Gastroesophageal sphincter (tissue), 3 donors: ENCODE measurements around the gene NRROS.

Experiments used
- EP300 ChIP-seq: sonication (generic); formaldehyde crosslinking; IDR thresholded peaks from one replicate; pipeline ENCODE4 v1.6.1; 2017; ENCODE audit warnings: antibody characterized with exemption, mild to moderate bottlenecking
- POLR2A ChIP-seq, 2 donors: fragments of 450-650 bp; IDR thresholded peaks; one replicate each; pipeline ENCODE4 v1.6.1; 2017; ENCODE audit warnings: antibody characterized with exemption in 2 of 2, mild to moderate bottlenecking in 2 of 2, moderate library complexity in 1 of 2
- POLR2AphosphoS5 ChIP-seq: sonication (generic); formaldehyde crosslinking; IDR thresholded peaks from one replicate; pipeline ENCODE4 v1.6.1; 2017; ENCODE audit warnings: antibody characterized with exemption
- TF ChIP-seq, protein P1 (sequence below), 4 experiments: fragments of 200-600 bp in 2 of 4; fragments of 450-650 bp in 2 of 4; sonication (generic) in 1 of 4; IDR thresholded peaks; one replicate each; pipeline ENCODE4 v1.5.1; 2017 to 2019; ENCODE audit warnings: antibody characterized with exemption in 4 of 4, mild to moderate bottlenecking in 2 of 4, moderate library complexity in 2 of 4

GRCh38 chr3:196708467-196708866 is 69.0 kb downstream of the NRROS start:
- TF ChIP-seq, protein P1, sequence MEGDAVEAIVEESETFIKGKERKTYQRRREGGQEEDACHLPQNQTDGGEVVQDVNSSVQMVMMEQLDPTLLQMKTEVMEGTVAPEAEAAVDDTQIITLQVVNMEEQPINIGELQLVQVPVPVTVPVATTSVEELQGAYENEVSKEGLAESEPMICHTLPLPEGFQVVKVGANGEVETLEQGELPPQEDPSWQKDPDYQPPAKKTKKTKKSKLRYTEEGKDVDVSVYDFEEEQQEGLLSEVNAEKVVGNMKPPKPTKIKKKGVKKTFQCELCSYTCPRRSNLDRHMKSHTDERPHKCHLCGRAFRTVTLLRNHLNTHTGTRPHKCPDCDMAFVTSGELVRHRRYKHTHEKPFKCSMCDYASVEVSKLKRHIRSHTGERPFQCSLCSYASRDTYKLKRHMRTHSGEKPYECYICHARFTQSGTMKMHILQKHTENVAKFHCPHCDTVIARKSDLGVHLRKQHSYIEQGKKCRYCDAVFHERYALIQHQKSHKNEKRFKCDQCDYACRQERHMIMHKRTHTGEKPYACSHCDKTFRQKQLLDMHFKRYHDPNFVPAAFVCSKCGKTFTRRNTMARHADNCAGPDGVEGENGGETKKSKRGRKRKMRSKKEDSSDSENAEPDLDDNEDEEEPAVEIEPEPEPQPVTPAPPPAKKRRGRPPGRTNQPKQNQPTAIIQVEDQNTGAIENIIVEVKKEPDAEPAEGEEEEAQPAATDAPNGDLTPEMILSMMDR (IDR thresholded peaks at IDR 0.05), result no peak
- TF ChIP-seq POLR2AphosphoS5 (no peak), POLR2A (IDR thresholded peaks at IDR 0.05) (no peak), EP300 (no peak)
